ENCODE data around the gene TMEM259. TPM values are rescaled to one million over a fixed set of nuclear protein-coding genes. Genes with fewer than 3 reads are reported as not detected.
A peak's percentile ranks its signal among the peaks of the same experiment; 100 is the strongest.

The TMEM259 gene
- total RNA-seq, 1 donor from 2014 or later = 182 TPM

GRCh38 chr19:991174-991931 lies 29.6 kb downstream of the TMEM259 start:
- Mint-ChIP-seq H3K9me3 (ENCODE audit: unreplicated experiment) (no peaks in the 10 kb centered on the region), H3K27ac (ENCODE audit: unreplicated experiment) (no peak overlapping the region), H3K4me3 (ENCODE audit: unreplicated experiment) (no peak overlapping the region), H3K4me1 (ENCODE audit: unreplicated experiment) (peaks cover 4% of the 10 kb centered on the region), H3K36me3 (ENCODE audit: low read depth, unreplicated experiment) (peaks cover 10% of the 10 kb centered on the region), H3K27me3 (ENCODE audit: unreplicated experiment) (peaks cover 3% of the 10 kb centered on the region)
- TF ChIP-seq CTCF (IDR thresholded peaks at IDR 0.05; ENCODE audit: unreplicated experiment) = no peak
- DNase-seq (ENCODE audit: low spot score) = peak; percentile 60

- DNase-seq (ENCODE audit: low spot score) = no peak
- no peak overlapping the region for H3K4me3 Mint-ChIP-seq (ENCODE audit: unreplicated experiment)
Observed at GRCh38 chr19:990746-991145, 30.2 kb downstream of the TMEM259 start.

GRCh38 chr19:990119-990571 lies 30.8 kb downstream of the TMEM259 start:
- DNase-seq (ENCODE audit: low spot score) = no peak
- peaks cover 1% of the 10 kb centered on the region for H3K27me3 Mint-ChIP-seq (ENCODE audit: unreplicated experiment)

More at GRCh38 chr19:990746-991145, 30.2 kb downstream of the TMEM259 start:
- Mint-ChIP-seq H3K27ac (ENCODE audit: unreplicated experiment) (no peak overlapping the region), H3K4me1 (ENCODE audit: unreplicated experiment) (peaks cover 4% of the 10 kb centered on the region), H3K9me3 (ENCODE audit: unreplicated experiment) (no peaks in the 10 kb centered on the region), H3K36me3 (ENCODE audit: low read depth, unreplicated experiment) (peaks cover 10% of the 10 kb centered on the region), H3K27me3 (ENCODE audit: unreplicated experiment) (peaks cover 1% of the 10 kb centered on the region)
- TF ChIP-seq CTCF (IDR thresholded peaks at IDR 0.05; ENCODE audit: unreplicated experiment) = no peak

DNA sequence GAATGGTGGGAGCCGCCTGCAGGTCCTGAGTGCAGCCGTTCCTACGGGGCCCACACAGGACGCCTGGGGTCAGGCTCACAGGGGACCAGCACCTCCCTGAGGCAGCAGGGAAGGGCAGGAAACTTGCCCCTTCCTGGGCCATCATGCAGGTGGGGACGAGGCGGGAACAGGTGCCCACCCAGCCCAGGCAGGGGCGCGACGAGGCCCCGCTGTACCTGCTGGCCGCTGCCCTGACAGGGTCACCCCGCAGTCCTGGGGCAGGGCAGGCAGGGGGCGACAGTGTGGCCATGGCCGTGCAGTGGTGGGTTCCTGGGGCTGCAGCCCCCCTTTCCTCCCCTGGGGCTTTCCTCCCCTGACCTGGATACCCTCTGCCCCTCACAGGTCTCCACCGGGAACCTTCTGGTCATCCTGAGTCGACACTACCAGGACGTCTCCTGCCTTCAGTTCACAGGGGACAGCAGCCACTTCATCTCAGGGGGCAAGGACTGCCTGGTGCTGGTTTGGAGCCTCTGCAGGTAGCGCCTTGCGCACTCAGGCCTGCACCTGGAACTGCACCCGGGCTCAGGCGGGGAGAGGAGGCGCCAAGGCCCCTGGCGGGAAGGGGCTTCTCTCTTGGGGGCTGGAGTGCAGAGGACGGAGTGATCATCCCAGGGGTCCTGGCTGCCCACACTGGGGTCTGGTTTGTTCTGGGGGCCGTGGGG lies 31.4 kb downstream of the TMEM259 start:
- Mint-ChIP-seq H3K4me1 (ENCODE audit: unreplicated experiment) (peaks cover 8% of the 10 kb centered on the region), H3K27me3 (ENCODE audit: unreplicated experiment) (peaks cover 4% of the 10 kb centered on the region), H3K4me3 (ENCODE audit: unreplicated experiment) (no peak overlapping the region), H3K36me3 (ENCODE audit: low read depth, unreplicated experiment) (peaks cover 10% of the 10 kb centered on the region), H3K9me3 (ENCODE audit: unreplicated experiment) (no peaks in the 10 kb centered on the region), H3K27ac (ENCODE audit: unreplicated experiment) (no peak overlapping the region)
- peak; percentile 43 for DNase-seq (ENCODE audit: low spot score)
- peak; percentile 45 for TF ChIP-seq CTCF (IDR thresholded peaks at IDR 0.05; ENCODE audit: unreplicated experiment)

More at GRCh38 chr19:990119-990571, 30.8 kb downstream of the TMEM259 start:
- H3K36me3 Mint-ChIP-seq (ENCODE audit: low read depth, unreplicated experiment) = peaks cover 10% of the 10 kb centered on the region
- no peak overlapping the region for H3K4me3 Mint-ChIP-seq (ENCODE audit: unreplicated experiment)
- H3K27ac Mint-ChIP-seq (ENCODE audit: unreplicated experiment) = no peak overlapping the region
- H3K9me3 Mint-ChIP-seq (ENCODE audit: unreplicated experiment) = no peaks in the 10 kb centered on the region
- peaks cover 4% of the 10 kb centered on the region for H3K4me1 Mint-ChIP-seq (ENCODE audit: unreplicated experiment)
- TF ChIP-seq CTCF (IDR thresholded peaks at IDR 0.05; ENCODE audit: unreplicated experiment) = no peak

- H3K9me3 Mint-ChIP-seq (ENCODE audit: unreplicated experiment) = no peaks in the 10 kb centered on the region
- peaks cover 10% of the 10 kb centered on the region for H3K36me3 Mint-ChIP-seq (ENCODE audit: low read depth, unreplicated experiment)
- peak overlapping the region; percentile 62 for H3K4me3 Mint-ChIP-seq (ENCODE audit: unreplicated experiment)
- DNase-seq (ENCODE audit: low spot score) = no peak
- H3K27me3 Mint-ChIP-seq (ENCODE audit: unreplicated experiment) = peaks cover 3% of the 10 kb centered on the region
- H3K4me1 Mint-ChIP-seq (ENCODE audit: unreplicated experiment) = peaks cover 8% of the 10 kb centered on the region
- TF ChIP-seq CTCF (IDR thresholded peaks at IDR 0.05; ENCODE audit: unreplicated experiment) = no peak
- no peak overlapping the region for H3K27ac Mint-ChIP-seq (ENCODE audit: unreplicated experiment)
Observed at GRCh38 chr19:988510-988909, 32.4 kb downstream of the TMEM259 start.

Measured in endothelial cell (in vitro differentiated cells).